ENCODE data around the gene TMEM225B. TPM values are rescaled to one million over a fixed set of nuclear protein-coding genes. Genes with fewer than 3 reads are reported as not detected.
A peak's percentile ranks its signal among the peaks of the same experiment; 100 is the strongest.
"Not testable (repeated sequence)": the region's sequence is repeated elsewhere in the genome, so short reads cannot be mapped to it uniquely, and the experiment has no call there.

The TMEM225B gene
- polyA plus RNA-seq, 3 donors, result 1.4 to 2.8 (median 1.7) TPM

GRCh38 chr7:99579281-99579955 is 18.6 kb upstream of the TMEM225B start:
- no peak for DNase-seq

DNA sequence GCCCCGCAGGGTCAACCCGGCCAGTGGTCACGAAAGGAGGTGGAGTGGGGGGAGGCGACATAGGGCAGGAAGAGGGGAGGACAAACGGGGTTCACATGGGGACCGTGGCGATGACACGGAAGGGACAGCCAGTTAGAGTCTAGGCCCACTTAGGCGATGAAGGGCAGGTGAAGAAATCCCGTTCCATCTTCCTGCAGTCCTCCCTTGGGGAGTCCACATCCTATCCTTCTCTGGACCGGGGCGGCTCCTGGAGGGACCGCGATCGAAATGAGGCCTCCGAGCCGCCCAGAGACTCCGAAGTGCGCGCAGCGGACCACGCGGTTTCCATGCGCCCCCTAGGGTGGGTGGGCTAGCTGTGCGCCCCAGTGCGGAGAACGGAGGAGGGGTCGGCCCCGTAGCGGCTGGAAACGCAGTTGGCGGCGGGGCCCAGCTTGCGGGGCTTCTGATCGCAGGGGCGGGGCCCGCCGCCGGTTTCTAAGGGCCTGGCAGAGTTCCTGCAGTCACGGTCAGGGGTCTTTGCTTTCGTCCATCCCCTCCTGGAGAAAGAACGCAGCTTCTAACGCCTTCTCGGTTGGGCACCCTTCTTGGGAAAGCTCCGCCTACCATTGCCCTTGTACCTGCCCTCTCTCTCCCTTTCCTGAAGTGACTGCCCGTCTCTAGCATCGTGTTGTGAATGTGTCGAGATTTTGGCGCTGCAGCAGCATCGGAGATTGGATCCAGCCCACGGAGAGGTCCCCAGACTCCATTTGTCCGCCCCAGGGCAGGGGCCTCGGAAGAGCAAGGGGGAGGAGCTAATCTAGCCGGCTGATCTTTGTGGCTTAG is 17.9 kb upstream of the TMEM225B start:
- peak; percentile 53 for DNase-seq

DNA sequence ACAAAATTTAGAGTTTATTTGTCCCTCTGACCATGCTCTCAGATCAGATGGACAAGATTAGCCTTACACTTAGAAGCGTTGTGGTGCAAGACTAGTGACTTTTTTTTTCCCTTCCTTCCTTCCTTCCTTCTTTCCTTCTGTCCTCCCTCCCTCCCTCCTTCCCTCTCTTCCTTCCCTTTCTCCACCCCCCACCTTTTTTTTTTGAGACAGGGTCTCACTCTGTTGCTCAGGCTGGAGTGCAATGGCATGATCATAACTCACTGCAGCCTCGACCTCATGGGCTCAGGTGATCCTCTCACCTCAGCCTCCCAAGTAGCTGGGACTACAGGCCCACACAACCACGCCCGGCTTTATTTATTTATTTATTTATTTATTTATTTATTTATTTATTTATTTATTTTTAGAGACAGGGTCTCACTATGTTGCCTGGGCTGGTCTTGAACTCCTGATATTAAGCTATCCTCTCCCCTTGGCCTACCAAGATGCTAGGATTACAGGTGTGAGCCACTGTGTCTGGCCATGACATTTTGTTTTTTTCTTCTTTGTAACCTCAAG is 17.2 kb upstream of the TMEM225B start:
- DNase-seq, result not testable (repeated sequence)

- DNase-seq, result no peak
These were observed 9.2 kb upstream of the TMEM225B start for GRCh38 chr7:99588868-99589267.

- DNase-seq, result no peak
These were observed 2.9 kb upstream of the TMEM225B start for GRCh38 chr7:99594948-99595745.

- DNase-seq, result no peak
These were observed 1.6 kb upstream of the TMEM225B start for GRCh38 chr7:99596408-99596955.

DNA sequence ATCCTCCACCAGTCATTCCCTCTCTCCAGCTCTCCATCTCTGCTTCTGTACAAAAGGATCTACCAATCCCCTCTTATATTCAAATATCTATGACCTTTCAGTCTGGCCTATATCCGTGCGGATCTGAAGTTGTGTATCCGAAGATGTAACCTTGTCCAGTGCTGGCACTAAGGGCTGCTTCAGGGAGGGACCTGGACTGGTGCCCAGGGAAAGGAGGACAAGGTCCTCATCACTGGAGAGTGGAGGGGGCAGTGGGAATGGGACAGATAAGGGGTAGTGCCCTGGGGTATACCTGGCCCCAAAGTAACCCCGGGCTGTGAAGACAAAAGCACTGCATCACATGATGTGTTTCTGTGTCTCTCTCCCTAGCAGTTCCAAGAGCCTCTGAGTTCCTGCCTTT is 1.8 kb downstream of the TMEM225B start:
- no peak for DNase-seq

GRCh38 chr7:99601656-99602310 is 3.7 kb downstream of the TMEM225B start:
- DNase-seq, result no peak

GRCh38 chr7:99605527-99605926 is 7.5 kb downstream of the TMEM225B start:
- DNase-seq, result no peak

- no peak for DNase-seq
These were observed 8.5 kb downstream of the TMEM225B start for GRCh38 chr7:99606531-99606930.

DNA sequence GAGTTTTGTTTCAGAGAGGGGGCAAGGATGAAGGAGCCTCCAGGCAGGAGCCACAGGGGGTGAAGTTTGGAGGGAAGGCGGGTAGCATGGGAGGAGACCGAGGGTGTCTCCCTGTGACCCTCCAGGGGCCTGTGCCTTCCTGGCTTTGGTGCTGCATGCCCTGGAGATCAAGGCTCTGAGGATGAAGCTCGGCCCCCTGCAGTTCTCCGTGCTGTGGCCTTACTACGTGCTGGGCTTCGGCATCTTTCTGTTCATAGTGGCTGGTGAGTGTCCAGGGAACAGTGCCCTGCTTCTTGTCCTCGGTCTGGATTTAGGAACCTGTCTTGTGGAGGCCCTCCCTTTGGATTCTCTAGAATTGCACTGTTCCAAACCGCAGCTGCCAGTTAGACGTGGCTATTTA is 9.5 kb downstream of the TMEM225B start:
- DNase-seq, result no peak

- no peak for DNase-seq
These were observed 16.4 kb downstream of the TMEM225B start for GRCh38 chr7:99614495-99614894.

GRCh38 chr7:99615989-99616358 is 17.9 kb downstream of the TMEM225B start:
- no peak for DNase-seq

GRCh38 chr7:99616359-99617191 is 18.5 kb downstream of the TMEM225B start, which contains the start of gene ZSCAN25:
Gene ZSCAN25 (plus strand): TSS chr7:99616946. CDS start chr7:99619607, 2,661 bp downstream.
- peak; percentile 95 for DNase-seq

- no peak for DNase-seq
These were observed 19.2 kb downstream of the TMEM225B start for GRCh38 chr7:99617192-99617781.

- DNase-seq, result no peak
These were observed 20.7 kb downstream of the TMEM225B start for GRCh38 chr7:99618726-99619125.

- no peak for DNase-seq
These were observed 21.6 kb downstream of the TMEM225B start for GRCh38 chr7:99619571-99620130.

DNA sequence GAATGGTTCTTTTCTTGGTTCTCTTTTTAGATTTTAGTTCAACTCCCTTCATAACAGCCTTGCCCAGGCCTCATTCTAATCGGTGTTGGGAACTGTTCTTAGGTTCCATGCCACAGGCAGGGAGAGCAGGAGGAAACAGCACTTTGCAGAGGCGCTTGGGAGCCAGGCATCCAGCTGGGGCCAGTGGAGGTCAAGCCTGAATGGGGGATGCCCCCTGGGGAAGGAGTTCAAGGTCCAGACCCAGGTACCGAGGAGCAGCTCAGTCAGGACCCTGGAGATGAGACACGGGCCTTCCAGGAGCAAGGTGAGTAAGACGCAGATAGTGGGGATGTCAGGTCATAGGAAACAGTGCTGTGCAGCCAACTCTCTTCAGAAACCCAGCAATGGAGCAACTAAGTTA is 23.2 kb downstream of the TMEM225B start:
- DNase-seq, result no peak

DNA sequence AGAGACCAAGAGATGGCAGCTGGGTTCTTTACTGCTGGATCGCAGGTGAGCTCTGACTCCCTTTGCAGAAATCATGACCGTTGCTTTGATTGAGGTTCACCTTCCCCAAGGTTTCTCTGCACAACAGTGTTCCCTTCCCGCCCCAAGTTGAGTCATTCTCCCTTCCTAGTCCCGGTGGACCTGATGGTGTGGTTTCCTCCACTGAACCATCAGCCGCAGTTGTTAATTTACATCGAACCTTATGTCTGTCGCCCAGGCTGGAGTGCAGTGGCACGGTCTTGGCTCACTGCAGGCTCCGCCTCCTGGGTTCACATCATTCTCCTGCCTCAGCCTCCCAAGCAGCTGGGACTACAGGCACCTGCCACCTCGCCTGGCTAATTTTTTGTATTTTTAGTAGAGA is 24.5 kb downstream of the TMEM225B start:
- DNase-seq, result no peak

Data from renal pelvis (tissue), 4 donors.